GM23338 (cell line): ENCODE results near the gene FHIT. TPM values are rescaled to one million over a fixed set of nuclear protein-coding genes. Genes with fewer than 3 reads are reported as not detected.

Source experiments
- ATAC-seq: fragments of 200-7000 bp; cut with Tn5 transposase; 3 replicates; pipeline ENCODE4 v1.9.1; 2020
- DNase-seq: peaks from one replicate; pipeline ENCODE4 v3.0.0-alpha.2; 2015; ENCODE audit warnings: low spot score
- H2AFZ ChIP-seq: fragments of 200-600 bp; sonication (generic); 2 replicates; pipeline ENCODE4 v1.8.0; 2016; ENCODE audit warnings: antibody characterized with exemption, mild to moderate bottlenecking, moderate library complexity
- H3F3A ChIP-seq: fragments of 200-600 bp; sonication (generic); replicated peaks from 2 replicates; pipeline ENCODE4 v1.8.0; 2017; ENCODE audit warnings: antibody characterized with exemption, mixed run types, low read depth
- H3K27ac ChIP-seq: fragments of 200-600 bp; sonication (generic); 2 replicates; pipeline ENCODE4 v1.6.1; 2016; ENCODE audit warnings: low read depth
- H3K27me3 ChIP-seq: fragments of 200-600 bp; sonication (generic); 2 replicates; pipeline ENCODE4 v1.8.0; 2016; ENCODE audit warnings: mild to moderate bottlenecking, mixed run types, moderate library complexity; ENCODE audit not compliant: insufficient read depth
- H3K36me3 ChIP-seq: fragments of 200-600 bp; sonication (generic); 2 replicates; pipeline ENCODE4 v1.8.0; 2016; ENCODE audit warnings: mild to moderate bottlenecking; ENCODE audit not compliant: insufficient read depth
- H3K4me1 ChIP-seq: fragments of 200-600 bp; sonication (generic); 2 replicates; pipeline ENCODE4 v1.8.0; 2016; ENCODE audit warnings: mild to moderate bottlenecking, moderate library complexity; ENCODE audit not compliant: insufficient read depth
- H3K4me2 ChIP-seq: fragments of 200-600 bp; sonication (generic); 2 replicates; pipeline ENCODE4 v1.7.1; 2017; ENCODE audit warnings: mixed run types
- H3K4me3 ChIP-seq: fragments of 200-600 bp; sonication (generic); 2 replicates; pipeline ENCODE4 v1.6.1; 2016; ENCODE audit warnings: mixed run types
- H3K79me2 ChIP-seq: fragments of 200-600 bp; sonication (generic); replicated peaks from 2 replicates; pipeline ENCODE4 v1.8.0; 2017; ENCODE audit warnings: mild to moderate bottlenecking; ENCODE audit not compliant: insufficient read depth
- H3K9me2 ChIP-seq: fragments of 200-600 bp; sonication (generic); 2 replicates; pipeline ENCODE4 v1.8.0; 2017; ENCODE audit not compliant: insufficient read depth
- H4K20me1 ChIP-seq: fragments of 200-600 bp; sonication (generic); replicated peaks from 2 replicates; pipeline ENCODE4 v1.8.0; 2017; ENCODE audit warnings: mild to moderate bottlenecking; ENCODE audit not compliant: insufficient read depth
- H3K27ac Mint-ChIP-seq: 2 replicates; pipeline ENCODE4 v1.8.0; 2020; ENCODE audit warnings: inconsistent platforms, mild to moderate bottlenecking, moderate library complexity, mixed read lengths
- H3K27me3 Mint-ChIP-seq: 3 replicates; pipeline ENCODE4 v1.8.0; 2022; ENCODE audit warnings: low read depth, mild to moderate bottlenecking, moderate library complexity, mixed read lengths, inconsistent platforms; ENCODE audit not compliant: insufficient read depth, poor library complexity
- H3K36me3 Mint-ChIP-seq: 3 replicates; pipeline ENCODE4 v1.8.0; 2021; ENCODE audit warnings: low read depth, mild to moderate bottlenecking, inconsistent platforms, moderate library complexity, mixed read lengths
- H3K4me1 Mint-ChIP-seq: 3 replicates; pipeline ENCODE4 v1.8.0; 2020; ENCODE audit warnings: mild to moderate bottlenecking, inconsistent platforms, mixed read lengths
- H3K4me3 Mint-ChIP-seq: 3 replicates; pipeline ENCODE4 v1.8.0; 2021; ENCODE audit warnings: moderate library complexity, mild to moderate bottlenecking, inconsistent platforms, mixed read lengths
- H3K9me3 Mint-ChIP-seq: 3 replicates; pipeline ENCODE4 v1.8.0; 2020; ENCODE audit warnings: moderate library complexity, mild to moderate bottlenecking, inconsistent platforms, mixed read lengths
- CREB1 ChIP-seq: fragments of 250-450 bp; sonication (Bioruptor Pico); IDR thresholded peaks from 2 replicates; pipeline ENCODE4 v1.5.0; 2020; ENCODE audit warnings: low read depth, mild to moderate bottlenecking, moderate library complexity
- CTCF ChIP-seq, 2 experiments: fragments of 200-600 bp in 1 of 2; sonication (generic) in 1 of 2; conservative IDR thresholded peaks; 2 replicates each; pipeline versions ENCODE4 v1.5.1 to v1.6.1; 2016 to 2017; ENCODE audit warnings: antibody characterized with exemption in 2 of 2, low read depth in 2 of 2, mild to moderate bottlenecking in 2 of 2, moderate library complexity in 1 of 2
- ETS1 ChIP-seq: IDR thresholded peaks from 2 replicates; pipeline ENCODE4 v1.6.1; 2016; ENCODE audit warnings: antibody characterized with exemption
- EZH2 ChIP-seq: fragments of 200-600 bp; sonication (generic); IDR thresholded peaks from one replicate; pipeline ENCODE4 v1.8.0; 2017; ENCODE audit warnings: antibody characterized with exemption, mild to moderate bottlenecking, low read depth; ENCODE audit not compliant: unreplicated experiment
- EZH2phosphoT487 ChIP-seq: fragments of 200-600 bp; sonication (generic); IDR thresholded peaks from one replicate; pipeline ENCODE4 v1.8.1; 2018; ENCODE audit warnings: antibody characterized with exemption; ENCODE audit not compliant: unreplicated experiment
- JUNB ChIP-seq: IDR thresholded peaks from one replicate; pipeline ENCODE4 v1.6.1; 2016; ENCODE audit warnings: antibody characterized with exemption; ENCODE audit not compliant: unreplicated experiment
- NANOG ChIP-seq: IDR thresholded peaks from 2 replicates; pipeline ENCODE4 v1.6.1; 2016; ENCODE audit warnings: antibody characterized with exemption, borderline replicate concordance
- POLR2AphosphoS5 ChIP-seq: IDR thresholded peaks from 2 replicates; pipeline ENCODE4 v1.6.1; 2016; ENCODE audit warnings: antibody characterized with exemption, low read depth
- STAT1 ChIP-seq: IDR thresholded peaks from one replicate; pipeline ENCODE4 v1.6.1; 2016; ENCODE audit warnings: antibody characterized with exemption; ENCODE audit not compliant: unreplicated experiment
- ZNF114 ChIP-seq: fragments of 250-450 bp; sonication (Bioruptor Pico); IDR thresholded peaks from 2 replicates; pipeline ENCODE4 v1.5.0; 2020; ENCODE audit warnings: mild to moderate bottlenecking, moderate library complexity
- ZNF331 ChIP-seq: fragments of 250-450 bp; sonication (Bioruptor Pico); IDR thresholded peaks from 2 replicates; pipeline ENCODE4 v1.5.0; 2020; ENCODE audit warnings: low read depth, mild to moderate bottlenecking, moderate library complexity
- ZNF462 ChIP-seq: fragments of 250-450 bp; sonication (Bioruptor Pico); IDR thresholded peaks from 2 replicates; pipeline ENCODE4 v1.5.0; 2020; ENCODE audit warnings: mild to moderate bottlenecking, moderate library complexity
- polyA plus RNA-seq: library from polyadenylated mRNA; unstranded; fragments of >200 nt; fragmentation: Nextera tagmentation; extraction: Ambion mirVana; gene quantifications from 2 replicates; pipeline ENCODE4 v1.2.1, GENCODE V29; 2016
- total RNA-seq: library from RNA; depleted of rRNA; stranded (reverse); fragments of >200 nt; shearing (Covaris generic); gene quantifications from 2 replicates; pipeline ENCODE4 v1.2.3, GENCODE V29; 2014
- TF ChIP-seq, protein P1 (sequence below): IDR thresholded peaks from one replicate; pipeline ENCODE4 v1.6.1; 2018; ENCODE audit warnings: antibody characterized with exemption; ENCODE audit not compliant: unreplicated experiment

FHIT gene
- total and polyA plus RNA-seq, 2 experiments from 2014 or later = 3.0 to 8.3 TPM

DNA sequence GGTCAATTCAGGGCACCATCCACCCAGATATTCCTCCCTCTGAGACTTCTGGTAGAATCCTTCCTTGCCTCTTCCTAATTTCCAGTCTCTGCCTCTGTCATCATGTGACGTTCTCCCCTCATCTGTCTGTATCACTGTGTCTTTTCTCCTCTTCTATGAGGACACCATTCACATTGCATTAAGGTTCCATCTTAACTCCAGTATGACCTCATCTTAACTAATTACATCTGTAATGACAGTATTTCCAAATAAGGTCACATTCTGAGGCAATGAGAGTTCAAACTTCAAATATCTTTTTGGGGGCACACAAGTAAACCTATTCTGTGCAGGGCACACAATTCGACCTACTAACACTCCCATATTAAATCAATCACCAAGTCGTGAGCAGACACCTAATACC is 169.7 kb downstream of the FHIT start:
- no peak for TF ChIP-seq STAT1
- TF ChIP-seq ZNF114 = no peak
- TF ChIP-seq JUNB = no peak
- no peak for TF ChIP-seq ZNF462 (CRISPR knock-in tag)
- TF ChIP-seq NANOG = no peak
- no peak for TF ChIP-seq CREB1 (CRISPR knock-in tag)
- TF ChIP-seq EZH2phosphoT487 = no peak
- no peak for TF ChIP-seq CTCF (conservative IDR thresholded peaks at IDR 0.05; ENCODE audit: low read depth in 2 of 2)
- TF ChIP-seq EZH2 = no peak
- TF ChIP-seq, protein P1, sequence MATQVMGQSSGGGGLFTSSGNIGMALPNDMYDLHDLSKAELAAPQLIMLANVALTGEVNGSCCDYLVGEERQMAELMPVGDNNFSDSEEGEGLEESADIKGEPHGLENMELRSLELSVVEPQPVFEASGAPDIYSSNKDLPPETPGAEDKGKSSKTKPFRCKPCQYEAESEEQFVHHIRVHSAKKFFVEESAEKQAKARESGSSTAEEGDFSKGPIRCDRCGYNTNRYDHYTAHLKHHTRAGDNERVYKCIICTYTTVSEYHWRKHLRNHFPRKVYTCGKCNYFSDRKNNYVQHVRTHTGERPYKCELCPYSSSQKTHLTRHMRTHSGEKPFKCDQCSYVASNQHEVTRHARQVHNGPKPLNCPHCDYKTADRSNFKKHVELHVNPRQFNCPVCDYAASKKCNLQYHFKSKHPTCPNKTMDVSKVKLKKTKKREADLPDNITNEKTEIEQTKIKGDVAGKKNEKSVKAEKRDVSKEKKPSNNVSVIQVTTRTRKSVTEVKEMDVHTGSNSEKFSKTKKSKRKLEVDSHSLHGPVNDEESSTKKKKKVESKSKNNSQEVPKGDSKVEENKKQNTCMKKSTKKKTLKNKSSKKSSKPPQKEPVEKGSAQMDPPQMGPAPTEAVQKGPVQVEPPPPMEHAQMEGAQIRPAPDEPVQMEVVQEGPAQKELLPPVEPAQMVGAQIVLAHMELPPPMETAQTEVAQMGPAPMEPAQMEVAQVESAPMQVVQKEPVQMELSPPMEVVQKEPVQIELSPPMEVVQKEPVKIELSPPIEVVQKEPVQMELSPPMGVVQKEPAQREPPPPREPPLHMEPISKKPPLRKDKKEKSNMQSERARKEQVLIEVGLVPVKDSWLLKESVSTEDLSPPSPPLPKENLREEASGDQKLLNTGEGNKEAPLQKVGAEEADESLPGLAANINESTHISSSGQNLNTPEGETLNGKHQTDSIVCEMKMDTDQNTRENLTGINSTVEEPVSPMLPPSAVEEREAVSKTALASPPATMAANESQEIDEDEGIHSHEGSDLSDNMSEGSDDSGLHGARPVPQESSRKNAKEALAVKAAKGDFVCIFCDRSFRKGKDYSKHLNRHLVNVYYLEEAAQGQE = no peak
- no peak for TF ChIP-seq POLR2AphosphoS5
- TF ChIP-seq ETS1 = no peak
- TF ChIP-seq ZNF331 (CRISPR knock-in tag) = no peak
- no peak overlapping the region; the same call in 1 of the 2 replicates for H2AFZ ChIP-seq
- no peaks in the 10 kb centered on the region for H4K20me1 ChIP-seq
- no peaks in the 10 kb centered on the region for H3F3A ChIP-seq
- H3K27ac ChIP-seq = no peak overlapping the region
- no peak overlapping the region for H3K4me2 ChIP-seq
- Mint-ChIP-seq H3K4me3 (no peak overlapping the region), H3K27ac (peak overlapping the region; percentile 3), H3K4me1 (peaks cover 19% of the 10 kb centered on the region), H3K36me3 (no peaks in the 10 kb centered on the region), H3K9me3 (no peaks in the 10 kb centered on the region; the same call in 1 of the 3 replicates), H3K27me3 (no peaks in the 10 kb centered on the region)
- no peak for ATAC-seq
- H3K9me2 ChIP-seq = no peaks in the 10 kb centered on the region
- H3K4me3 ChIP-seq = no peak overlapping the region
- DNase-seq = no peak
- H3K27me3 ChIP-seq = no peaks in the 10 kb centered on the region
- no peaks in the 10 kb centered on the region for H3K79me2 ChIP-seq
- H3K4me1 ChIP-seq = peaks cover 10% of the 10 kb centered on the region; the same call in 1 of the 2 replicates
- H3K36me3 ChIP-seq = no peaks in the 10 kb centered on the region
